ENCODE measurements around the gene WIPF1. TPM values are rescaled to one million over a fixed set of nuclear protein-coding genes. Genes with fewer than 3 reads are reported as not detected.
A peak's percentile ranks its signal among the peaks of the same experiment; 100 is the strongest.

WIPF1 gene
- total RNA-seq, 3 donors from 2014 or later (not counting 1 experiment from before 2014, with no cell fraction given), result 508 to 640 (median 555) TPM

DNA sequence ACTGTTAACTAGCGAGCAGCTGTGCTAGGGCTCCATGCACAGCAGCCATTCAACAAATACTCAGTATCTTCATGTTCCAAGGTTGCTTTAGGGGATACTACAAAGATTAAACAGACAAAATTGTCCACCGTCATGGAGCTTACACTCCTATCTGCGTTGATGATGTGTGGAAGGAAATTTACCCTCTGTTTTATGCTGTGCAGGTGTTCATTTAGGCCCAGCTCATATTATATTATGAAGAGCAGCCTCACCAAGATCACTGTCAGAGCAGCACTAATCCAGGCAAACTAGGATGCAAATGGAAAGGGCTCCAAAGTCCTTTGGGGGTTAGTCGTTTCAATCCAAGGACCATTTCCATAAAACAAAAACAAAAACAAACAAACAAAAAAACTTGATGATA, 13.4 kb upstream of the WIPF1 start:
- Mint-ChIP-seq H3K4me1 (peaks cover 65 to 69% of the 10 kb centered on the region in 2 donors), H3K27ac (peak overlapping the region; percentile 86 to 93), H3K36me3 (peaks cover 12% of the 10 kb centered on the region), H3K27me3 (ENCODE audit: low read depth in 2 of 2) (no peaks in the 10 kb centered on the region), H3K9me3 (no peaks in the 10 kb centered on the region), H3K4me3 (peak overlapping the region; percentile 70)
- intact Hi-C loops (cut with micrococcal nuclease), result no loop called here
- no peak overlapping the region for H3K4me3 ChIP-seq (ENCODE audit: low read length)
- 66% methylated on average over 4 of the region's 4 CpGs for WGBS (ENCODE audit: insufficient coverage)
- H3K27me3 ChIP-seq (ENCODE audit: control insufficient read depth, insufficient read depth, low read length), result no peaks in the 10 kb centered on the region
- DNase-seq (no peak), ATAC-seq (peak in 2 of 3 donors; percentile 18 to 20)
- peaks cover 31% of the 10 kb centered on the region for H3K4me1 ChIP-seq (ENCODE audit: control insufficient read depth, insufficient read depth, low read length)
- peaks cover 2% of the 10 kb centered on the region for H3K36me3 ChIP-seq (ENCODE audit: control insufficient read depth, insufficient read depth, low read length)
- peak overlapping the region; percentile 52 for H3K27ac ChIP-seq (ENCODE audit: low read length)
- no peaks in the 10 kb centered on the region for H3K9me3 ChIP-seq (ENCODE audit: control insufficient read depth, insufficient read depth, low read length)
- TF ChIP-seq, protein P1, sequence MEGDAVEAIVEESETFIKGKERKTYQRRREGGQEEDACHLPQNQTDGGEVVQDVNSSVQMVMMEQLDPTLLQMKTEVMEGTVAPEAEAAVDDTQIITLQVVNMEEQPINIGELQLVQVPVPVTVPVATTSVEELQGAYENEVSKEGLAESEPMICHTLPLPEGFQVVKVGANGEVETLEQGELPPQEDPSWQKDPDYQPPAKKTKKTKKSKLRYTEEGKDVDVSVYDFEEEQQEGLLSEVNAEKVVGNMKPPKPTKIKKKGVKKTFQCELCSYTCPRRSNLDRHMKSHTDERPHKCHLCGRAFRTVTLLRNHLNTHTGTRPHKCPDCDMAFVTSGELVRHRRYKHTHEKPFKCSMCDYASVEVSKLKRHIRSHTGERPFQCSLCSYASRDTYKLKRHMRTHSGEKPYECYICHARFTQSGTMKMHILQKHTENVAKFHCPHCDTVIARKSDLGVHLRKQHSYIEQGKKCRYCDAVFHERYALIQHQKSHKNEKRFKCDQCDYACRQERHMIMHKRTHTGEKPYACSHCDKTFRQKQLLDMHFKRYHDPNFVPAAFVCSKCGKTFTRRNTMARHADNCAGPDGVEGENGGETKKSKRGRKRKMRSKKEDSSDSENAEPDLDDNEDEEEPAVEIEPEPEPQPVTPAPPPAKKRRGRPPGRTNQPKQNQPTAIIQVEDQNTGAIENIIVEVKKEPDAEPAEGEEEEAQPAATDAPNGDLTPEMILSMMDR (IDR thresholded peaks at IDR 0.05), result no peak

DNA sequence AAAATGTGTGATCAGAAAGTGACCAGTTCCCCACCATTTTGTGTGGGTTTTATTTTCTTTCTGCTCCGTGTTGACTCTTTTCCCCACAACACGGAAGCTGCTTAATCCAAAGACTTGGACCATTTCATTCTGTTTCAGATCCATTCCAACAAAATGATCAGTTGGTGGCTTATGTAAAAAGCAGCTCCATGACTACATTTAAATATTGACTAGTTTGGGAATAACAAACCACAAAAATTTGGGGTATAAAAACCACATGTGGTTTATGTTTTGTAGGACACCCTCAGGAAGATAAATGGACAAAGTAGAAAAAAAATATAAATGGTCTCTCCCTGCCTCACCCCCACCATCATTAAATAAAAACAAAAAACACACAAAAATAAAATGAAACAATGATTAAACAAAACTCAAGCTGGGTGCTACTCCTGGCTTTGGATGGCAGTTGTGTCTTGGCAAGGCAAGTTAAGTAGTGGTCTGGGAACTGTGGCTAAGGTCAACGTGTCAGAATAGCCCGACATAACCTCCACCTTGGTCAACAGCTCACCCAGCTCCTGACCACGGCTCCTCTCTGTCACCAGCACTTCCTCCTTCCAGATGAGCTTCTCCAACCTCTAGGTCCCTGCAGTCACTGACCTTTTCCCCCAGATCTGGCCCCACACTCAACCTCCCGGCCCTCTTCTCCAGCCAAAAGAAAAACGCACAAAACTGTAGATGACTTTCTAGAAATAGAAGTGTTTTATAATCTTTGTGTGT, 12.8 kb upstream of the WIPF1 start:
- Histone ChIP-seq H3K4me3 (ENCODE audit: low read length) (no peak overlapping the region), H3K4me1 (ENCODE audit: control insufficient read depth, insufficient read depth, low read length) (peaks cover 31% of the 10 kb centered on the region), H3K36me3 (ENCODE audit: control insufficient read depth, insufficient read depth, low read length) (peaks cover 2% of the 10 kb centered on the region), H3K27ac (ENCODE audit: low read length) (peak overlapping the region; percentile 52), H3K9me3 (ENCODE audit: control insufficient read depth, insufficient read depth, low read length) (no peaks in the 10 kb centered on the region), H3K27me3 (ENCODE audit: control insufficient read depth, insufficient read depth, low read length) (no peaks in the 10 kb centered on the region)
- intact Hi-C loops (cut with micrococcal nuclease), result no loop called here
- ATAC-seq, result peak; percentile 44 to 67 (median 63)
- DNase-seq, result no peak
- H3K36me3 Mint-ChIP-seq, result peaks cover 12% of the 10 kb centered on the region
- TF ChIP-seq, protein P1 (IDR thresholded peaks at IDR 0.05), result no peak
- peak overlapping the region; percentile 86 to 93 for H3K27ac Mint-ChIP-seq
- 32% methylated on average over 4 of the region's 7 CpGs for WGBS (ENCODE audit: insufficient coverage)
- no peaks in the 10 kb centered on the region for H3K9me3 Mint-ChIP-seq
- H3K27me3 Mint-ChIP-seq (ENCODE audit: low read depth in 2 of 2), result no peaks in the 10 kb centered on the region
- peak overlapping the region; percentile 70 for H3K4me3 Mint-ChIP-seq
- H3K4me1 Mint-ChIP-seq, result peaks cover 60 to 63% of the 10 kb centered on the region in 2 donors

DNA sequence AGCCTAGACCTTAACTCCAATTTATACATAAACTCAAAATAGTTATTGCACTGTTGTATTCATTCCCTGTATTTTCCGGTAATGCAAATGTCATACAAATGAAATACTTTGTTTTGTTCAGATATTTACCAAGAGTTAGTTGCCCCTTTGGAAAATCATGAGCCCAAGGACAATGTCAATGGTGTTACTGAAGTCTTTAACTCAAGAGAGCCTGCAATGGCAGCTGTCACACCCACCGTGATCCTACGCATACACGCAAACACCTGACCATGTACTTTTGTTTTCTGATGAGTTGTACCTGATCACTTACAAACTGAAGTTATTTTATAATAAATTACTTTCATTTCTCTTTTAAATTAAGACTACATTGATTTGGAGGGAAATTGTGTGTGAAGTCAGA, 11.7 kb upstream of the WIPF1 start:
- no peaks in the 10 kb centered on the region for H3K27me3 Mint-ChIP-seq (ENCODE audit: low read depth in 2 of 2)
- TF ChIP-seq, protein P1 (IDR thresholded peaks at IDR 0.05), result no peak
- Histone ChIP-seq H3K36me3 (ENCODE audit: control insufficient read depth, insufficient read depth, low read length) (peaks cover 6% of the 10 kb centered on the region), H3K9me3 (ENCODE audit: control insufficient read depth, insufficient read depth, low read length) (no peaks in the 10 kb centered on the region), H3K4me1 (ENCODE audit: control insufficient read depth, insufficient read depth, low read length) (peaks cover 31% of the 10 kb centered on the region), H3K27ac (ENCODE audit: low read length) (no peak overlapping the region), H3K4me3 (ENCODE audit: low read length) (no peak overlapping the region), H3K27me3 (ENCODE audit: control insufficient read depth, insufficient read depth, low read length) (no peaks in the 10 kb centered on the region)
- peak overlapping the region; percentile 7 to 93 for H3K27ac Mint-ChIP-seq
- H3K36me3 Mint-ChIP-seq, result peaks cover 4% of the 10 kb centered on the region
- intact Hi-C loops (cut with micrococcal nuclease), result no loop called here
- peaks cover 50 to 59% of the 10 kb centered on the region in 2 donors for H3K4me1 Mint-ChIP-seq
- 92% methylated on average over 2 of the region's 4 CpGs for WGBS (ENCODE audit: insufficient coverage)
- DNase-seq (no peak), ATAC-seq (no peak)
- H3K9me3 Mint-ChIP-seq, result no peaks in the 10 kb centered on the region
- no peak overlapping the region for H3K4me3 Mint-ChIP-seq

DNA sequence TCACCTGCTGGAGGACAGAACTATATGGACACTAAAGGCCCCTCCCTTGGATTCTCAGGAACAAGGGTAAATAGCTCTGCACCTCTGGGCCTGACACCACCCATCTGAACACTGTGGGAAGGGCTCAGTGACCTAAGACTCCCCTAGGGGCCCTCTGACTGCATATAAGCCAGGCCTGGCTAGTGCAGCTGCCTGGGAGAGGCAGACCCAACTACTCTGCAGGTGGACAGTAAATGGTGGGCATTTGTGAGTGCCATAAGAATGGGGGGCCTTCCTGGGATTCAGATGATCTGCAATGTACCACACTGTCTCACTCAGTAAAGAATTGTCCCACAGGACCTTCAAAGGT, 11.2 kb upstream of the WIPF1 start:
- Histone ChIP-seq H3K27ac (ENCODE audit: low read length) (peak overlapping the region; percentile 41), H3K9me3 (ENCODE audit: control insufficient read depth, insufficient read depth, low read length) (no peaks in the 10 kb centered on the region), H3K4me3 (ENCODE audit: low read length) (no peak overlapping the region), H3K36me3 (ENCODE audit: control insufficient read depth, insufficient read depth, low read length) (peaks cover 6% of the 10 kb centered on the region), H3K4me1 (ENCODE audit: control insufficient read depth, insufficient read depth, low read length) (peaks cover 31% of the 10 kb centered on the region), H3K27me3 (ENCODE audit: control insufficient read depth, insufficient read depth, low read length) (no peaks in the 10 kb centered on the region)
- no peaks in the 10 kb centered on the region for H3K27me3 Mint-ChIP-seq (ENCODE audit: low read depth in 2 of 2)
- TF ChIP-seq, protein P1 (IDR thresholded peaks at IDR 0.05), result no peak
- H3K4me3 Mint-ChIP-seq, result no peak overlapping the region
- H3K36me3 Mint-ChIP-seq, result no peaks in the 10 kb centered on the region
- peak overlapping the region; percentile 7 to 70 for H3K27ac Mint-ChIP-seq
- intact Hi-C loops (cut with micrococcal nuclease), result no loop called here
- H3K9me3 Mint-ChIP-seq, result no peaks in the 10 kb centered on the region
- DNase-seq (no peak), ATAC-seq (peak in 1 of 3 donors; percentile 21)
- peaks cover 46 to 55% of the 10 kb centered on the region in 2 donors for H3K4me1 Mint-ChIP-seq
